Activated CD4-positive, alpha-beta T cell treated with anti-CD3 and anti-CD28 coated beads, Interleukin-2, amount 50 U/mL, for 24 hours (primary cell): ENCODE data around the gene NAA80.
"Not testable (repeated sequence)": the region's sequence is repeated elsewhere in the genome, so short reads cannot be mapped to it uniquely, and the experiment has no call there.

Experiments
- DNase-seq, 2 donors: peaks; one replicate each; pipeline ENCODE4 v3.0.0-alpha.2; 2020; ENCODE audit warnings: low read depth in 1 of 2, low spot score in 1 of 2

The NAA80 gene

GRCh38 chr3:50292159-50293078, 6.8 kb downstream of the NAA80 start, which contains the start of gene IFRD2:
Gene IFRD2 (minus strand): TSS chr3:50292429. CDS start chr3:50292274, 155 bp downstream.
- peak; percentile 84 to 93 for DNase-seq

- no peak for DNase-seq
Measured at GRCh38 chr3:50290161-50290641, 9.0 kb downstream of the NAA80 start.

GRCh38 chr3:50289130-50289529, 10.1 kb downstream of the NAA80 start:
- no peak for DNase-seq

- DNase-seq = no peak
Measured at GRCh38 chr3:50288387-50289007, 10.7 kb downstream of the NAA80 start.

GRCh38 chr3:50287262-50287661, 11.9 kb downstream of the NAA80 start:
- DNase-seq = no peak

- no peak for DNase-seq
Measured at GRCh38 chr3:50286322-50287227, 12.6 kb downstream of the NAA80 start.

GRCh38 chr3:50284121-50284520, 15.1 kb downstream of the NAA80 start:
- not testable (repeated sequence) for DNase-seq

GRCh38 chr3:50279255-50280016, 19.8 kb downstream of the NAA80 start:
- DNase-seq = no peak

- DNase-seq = no peak
Measured at GRCh38 chr3:50278880-50279224, 20.4 kb downstream of the NAA80 start, which contains the start of gene LSMEM2. Gene LSMEM2 (plus strand): TSS chr3:50279087. CDS start chr3:50279114, 27 bp downstream.

GRCh38 chr3:50278123-50278879, 20.9 kb downstream of the NAA80 start:
- DNase-seq = no peak

- no peak for DNase-seq
Measured at GRCh38 chr3:50276762-50277101, 22.5 kb downstream of the NAA80 start.

- DNase-seq = no peak
Measured at GRCh38 chr3:50275996-50276761, 23.0 kb downstream of the NAA80 start.

GRCh38 chr3:50275141-50275995, 23.8 kb downstream of the NAA80 start:
- no peak for DNase-seq

- peak; percentile 63 to 68 for DNase-seq
Measured at GRCh38 chr3:50274371-50275104, 24.7 kb downstream of the NAA80 start.

- no peak for DNase-seq
Measured at GRCh38 chr3:50273689-50274065, 25.5 kb downstream of the NAA80 start.

- peak; percentile 80 to 88 for DNase-seq
Measured at GRCh38 chr3:50272911-50273688, 26.1 kb downstream of the NAA80 start.

- DNase-seq = not testable (repeated sequence)
Measured at GRCh38 chr3:50272538-50272910, 26.7 kb downstream of the NAA80 start.
